Measurements from ENCODE around the gene AXIN1. TPM values are rescaled to one million over a fixed set of nuclear protein-coding genes. Genes with fewer than 3 reads are reported as not detected.

Gene AXIN1
- total and polyA plus RNA-seq, 2 of the 8 experiments (the other 6 are each of a cell fraction or from before 2014, with no cell fraction given), result 12.5 to 41.9 TPM

- TF ChIP-seq ATF2 (IDR thresholded peaks at IDR 0.05; ENCODE audit: low read length) (no peak), NANOG (IDR thresholded peaks at IDR 0.05; ENCODE audit: insufficient read depth, low read depth, low read length, poor library complexity, severe bottlenecking) (no peak), SP1 (IDR thresholded peaks at IDR 0.05; ENCODE audit: low read depth, low read length) (no peak)
Observed at GRCh38 chr16:301235-301634, 51.3 kb downstream of the AXIN1 start (continued).
